Measurements from ENCODE around the gene ASXL1. TPM values are rescaled to one million over a fixed set of nuclear protein-coding genes. Genes with fewer than 3 reads are reported as not detected.

Gene ASXL1
- total and polyA plus RNA-seq, 10 of the 15 experiments (the other 5 are each of a cell fraction or from before 2014, with no cell fraction given) = 11.0 to 87.6 (median 56.8) TPM

DNA sequence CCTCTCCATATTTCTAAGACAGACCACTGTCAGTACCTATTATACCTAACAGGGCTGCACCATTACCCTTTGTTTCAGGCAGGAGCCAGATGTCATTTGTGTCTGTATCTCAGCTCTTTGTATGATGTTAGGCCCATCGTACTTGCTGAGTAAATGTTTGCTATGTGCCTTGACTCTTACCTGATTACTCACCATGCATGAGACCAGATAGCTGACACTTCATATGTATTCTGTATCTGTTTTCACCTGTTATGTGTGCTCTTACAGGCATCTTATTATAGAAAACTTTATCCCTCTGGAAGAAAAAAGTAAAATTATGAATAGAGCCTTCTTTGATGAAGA lies 31.7 kb upstream of the ASXL1 start:
- ChIA-PET CTCF (no interaction called here), POLR2A (no interaction called here), RAD21 (ENCODE audit: unreplicated experiment) (no interaction called here), SMC1A (ENCODE audit: uncharacterized antibody, unreplicated experiment) (interaction anchor here (0.8 to 1.6 kb wide), 2 partner anchors 9 to 19 kb away, joined by 3 to 4 read pairs; no protein-coding TSS in a partner anchor)
- Histone ChIP-seq H3K9ac (ENCODE audit: control insufficient read depth, insufficient read depth, low read length) (no peak overlapping the region), H3K36me3 (ENCODE audit: control insufficient read depth in 2 of 2, insufficient read depth in 2 of 2, low read length in 1 of 2) (peaks cover 5 to 18% of the 10 kb centered on the region in 2 experiments), H3K4me2 (ENCODE audit: control insufficient read depth, insufficient read depth) (no peak overlapping the region), H2AFZ (ENCODE audit: control insufficient read depth, low read depth, low read length) (no peak overlapping the region), H3K79me2 (ENCODE audit: control insufficient read depth, insufficient read depth, low read length) (no peaks in the 10 kb centered on the region), H3K27ac (ENCODE audit: control insufficient read depth, insufficient read depth) (no peak overlapping the region), H3K9me3 (replicated peaks; ENCODE audit: control insufficient read depth, insufficient read depth, low read length) (no peaks in the 10 kb centered on the region), H3K27me3 (replicated peaks in 1 of 2; ENCODE audit: control insufficient read depth in 2 of 2, insufficient read depth in 2 of 2, low read length in 1 of 2) (no peaks in the 10 kb centered on the region), H3K4me3 (no peak overlapping the region), H4K20me1 (ENCODE audit: control insufficient read depth, insufficient read depth) (no peaks in the 10 kb centered on the region), H3K4me1 (ENCODE audit: control insufficient read depth, insufficient read depth, low read length) (peaks cover 11% of the 10 kb centered on the region)
- no peak for DNase-seq (ENCODE audit: low read depth, low spot score)
- FAIRE-seq = no peak
- 100% methylated on average over 1 of the region's 1 CpG for WGBS (ENCODE audit: insufficient coverage, insufficient replicate concordance, low lambda C conversion rate, missing lambda C conversion rate)
- in situ Hi-C loops (cut with MboI) = no loop called here
- intact Hi-C loops (cut with micrococcal nuclease; ENCODE audit: unreplicated experiment) = no loop called here
- BruUV-seq (replicated peaks) = no TSS peak
- ATAC-seq = no peak
- TF ChIP-seq, protein P1, sequence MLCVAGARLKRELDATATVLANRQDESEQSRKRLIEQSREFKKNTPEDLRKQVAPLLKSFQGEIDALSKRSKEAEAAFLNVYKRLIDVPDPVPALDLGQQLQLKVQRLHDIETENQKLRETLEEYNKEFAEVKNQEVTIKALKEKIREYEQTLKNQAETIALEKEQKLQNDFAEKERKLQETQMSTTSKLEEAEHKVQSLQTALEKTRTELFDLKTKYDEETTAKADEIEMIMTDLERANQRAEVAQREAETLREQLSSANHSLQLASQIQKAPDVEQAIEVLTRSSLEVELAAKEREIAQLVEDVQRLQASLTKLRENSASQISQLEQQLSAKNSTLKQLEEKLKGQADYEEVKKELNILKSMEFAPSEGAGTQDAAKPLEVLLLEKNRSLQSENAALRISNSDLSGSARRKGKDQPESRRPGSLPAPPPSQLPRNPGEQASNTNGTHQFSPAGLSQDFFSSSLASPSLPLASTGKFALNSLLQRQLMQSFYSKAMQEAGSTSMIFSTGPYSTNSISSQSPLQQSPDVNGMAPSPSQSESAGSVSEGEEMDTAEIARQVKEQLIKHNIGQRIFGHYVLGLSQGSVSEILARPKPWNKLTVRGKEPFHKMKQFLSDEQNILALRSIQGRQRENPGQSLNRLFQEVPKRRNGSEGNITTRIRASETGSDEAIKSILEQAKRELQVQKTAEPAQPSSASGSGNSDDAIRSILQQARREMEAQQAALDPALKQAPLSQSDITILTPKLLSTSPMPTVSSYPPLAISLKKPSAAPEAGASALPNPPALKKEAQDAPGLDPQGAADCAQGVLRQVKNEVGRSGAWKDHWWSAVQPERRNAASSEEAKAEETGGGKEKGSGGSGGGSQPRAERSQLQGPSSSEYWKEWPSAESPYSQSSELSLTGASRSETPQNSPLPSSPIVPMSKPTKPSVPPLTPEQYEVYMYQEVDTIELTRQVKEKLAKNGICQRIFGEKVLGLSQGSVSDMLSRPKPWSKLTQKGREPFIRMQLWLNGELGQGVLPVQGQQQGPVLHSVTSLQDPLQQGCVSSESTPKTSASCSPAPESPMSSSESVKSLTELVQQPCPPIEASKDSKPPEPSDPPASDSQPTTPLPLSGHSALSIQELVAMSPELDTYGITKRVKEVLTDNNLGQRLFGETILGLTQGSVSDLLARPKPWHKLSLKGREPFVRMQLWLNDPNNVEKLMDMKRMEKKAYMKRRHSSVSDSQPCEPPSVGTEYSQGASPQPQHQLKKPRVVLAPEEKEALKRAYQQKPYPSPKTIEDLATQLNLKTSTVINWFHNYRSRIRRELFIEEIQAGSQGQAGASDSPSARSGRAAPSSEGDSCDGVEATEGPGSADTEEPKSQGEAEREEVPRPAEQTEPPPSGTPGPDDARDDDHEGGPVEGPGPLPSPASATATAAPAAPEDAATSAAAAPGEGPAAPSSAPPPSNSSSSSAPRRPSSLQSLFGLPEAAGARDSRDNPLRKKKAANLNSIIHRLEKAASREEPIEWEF (IDR thresholded peaks at IDR 0.05; ENCODE audit: insufficient replicate concordance, low read depth, low read length) = no peak
- TF ChIP-seq SRF (IDR thresholded peaks at IDR 0.05; ENCODE audit: low read depth in 2 of 2, low read length in 2 of 2) (no peak), NFIC (IDR thresholded peaks at IDR 0.05; ENCODE audit: low read depth, low read length) (no peak), SIN3A (IDR thresholded peaks at IDR 0.05; ENCODE audit: low read depth, low read length) (no peak), TARDBP (IDR thresholded peaks at IDR 0.05; ENCODE audit: borderline replicate concordance) (no peak), HDAC2 (IDR thresholded peaks at IDR 0.05) (no peak), PML (IDR thresholded peaks at IDR 0.05; ENCODE audit: low read length) (no peak), GABPA (IDR thresholded peaks at IDR 0.05; ENCODE audit: low read depth) (no peak), POLR2AphosphoS2 (IDR thresholded peaks at IDR 0.05; ENCODE audit: low read depth, low read length) (no peak), RBBP5 (conservative IDR thresholded peaks at IDR 0.05) (no peak), RELA (IDR thresholded peaks at IDR 0.05; ENCODE audit: borderline replicate concordance, partially characterized antibody) (no peak), ESRRA (IDR thresholded peaks at IDR 0.05; ENCODE audit: low read length) (no peak)
- TF ChIP-seq, protein P2, sequence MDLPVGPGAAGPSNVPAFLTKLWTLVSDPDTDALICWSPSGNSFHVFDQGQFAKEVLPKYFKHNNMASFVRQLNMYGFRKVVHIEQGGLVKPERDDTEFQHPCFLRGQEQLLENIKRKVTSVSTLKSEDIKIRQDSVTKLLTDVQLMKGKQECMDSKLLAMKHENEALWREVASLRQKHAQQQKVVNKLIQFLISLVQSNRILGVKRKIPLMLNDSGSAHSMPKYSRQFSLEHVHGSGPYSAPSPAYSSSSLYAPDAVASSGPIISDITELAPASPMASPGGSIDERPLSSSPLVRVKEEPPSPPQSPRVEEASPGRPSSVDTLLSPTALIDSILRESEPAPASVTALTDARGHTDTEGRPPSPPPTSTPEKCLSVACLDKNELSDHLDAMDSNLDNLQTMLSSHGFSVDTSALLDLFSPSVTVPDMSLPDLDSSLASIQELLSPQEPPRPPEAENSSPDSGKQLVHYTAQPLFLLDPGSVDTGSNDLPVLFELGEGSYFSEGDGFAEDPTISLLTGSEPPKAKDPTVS (IDR thresholded peaks at IDR 0.05; ENCODE audit: low read depth, low read length) = no peak
- TF ChIP-seq, protein P3, sequence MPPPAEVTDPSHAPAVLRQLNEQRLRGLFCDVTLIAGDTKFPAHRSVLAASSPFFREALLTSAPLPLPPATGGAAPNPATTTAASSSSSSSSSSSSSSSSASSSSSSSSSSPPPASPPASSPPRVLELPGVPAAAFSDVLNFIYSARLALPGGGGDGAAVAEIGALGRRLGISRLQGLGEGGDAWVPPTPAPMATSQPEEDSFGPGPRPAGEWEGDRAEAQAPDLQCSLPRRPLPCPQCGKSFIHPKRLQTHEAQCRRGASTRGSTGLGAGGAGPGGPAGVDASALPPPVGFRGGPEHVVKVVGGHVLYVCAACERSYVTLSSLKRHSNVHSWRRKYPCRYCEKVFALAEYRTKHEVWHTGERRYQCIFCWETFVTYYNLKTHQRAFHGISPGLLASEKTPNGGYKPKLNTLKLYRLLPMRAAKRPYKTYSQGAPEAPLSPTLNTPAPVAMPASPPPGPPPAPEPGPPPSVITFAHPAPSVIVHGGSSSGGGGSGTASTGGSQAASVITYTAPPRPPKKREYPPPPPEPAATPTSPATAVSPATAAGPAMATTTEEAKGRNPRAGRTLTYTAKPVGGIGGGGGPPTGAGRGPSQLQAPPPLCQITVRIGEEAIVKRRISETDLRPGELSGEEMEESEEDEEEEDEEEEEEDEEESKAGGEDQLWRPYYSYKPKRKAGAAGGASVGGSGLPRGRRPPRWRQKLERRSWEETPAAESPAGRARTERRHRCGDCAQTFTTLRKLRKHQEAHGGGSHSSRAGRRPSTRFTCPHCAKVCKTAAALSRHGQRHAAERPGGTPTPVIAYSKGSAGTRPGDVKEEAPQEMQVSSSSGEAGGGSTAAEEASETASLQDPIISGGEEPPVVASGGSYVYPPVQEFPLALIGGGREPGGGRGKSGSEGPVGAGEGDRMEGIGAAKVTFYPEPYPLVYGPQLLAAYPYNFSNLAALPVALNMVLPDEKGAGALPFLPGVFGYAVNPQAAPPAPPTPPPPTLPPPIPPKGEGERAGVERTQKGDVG (CRISPR knock-in tag; IDR thresholded peaks at IDR 0.05) = no peak
- TF ChIP-seq, protein P4, sequence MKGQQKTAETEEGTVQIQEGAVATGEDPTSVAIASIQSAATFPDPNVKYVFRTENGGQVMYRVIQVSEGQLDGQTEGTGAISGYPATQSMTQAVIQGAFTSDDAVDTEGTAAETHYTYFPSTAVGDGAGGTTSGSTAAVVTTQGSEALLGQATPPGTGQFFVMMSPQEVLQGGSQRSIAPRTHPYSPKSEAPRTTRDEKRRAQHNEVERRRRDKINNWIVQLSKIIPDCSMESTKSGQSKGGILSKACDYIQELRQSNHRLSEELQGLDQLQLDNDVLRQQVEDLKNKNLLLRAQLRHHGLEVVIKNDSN (IDR thresholded peaks at IDR 0.05; ENCODE audit: borderline replicate concordance, extremely low read length, insufficient read depth, low read depth, low read length) = no peak
